NCI-H146 (cell line): ENCODE data around the gene SEC31B.

Source experiments
- DNase-seq: peaks from one replicate; lab custom pipeline; 2025; lab: John Stamatoyannopoulos, UW

The SEC31B gene

DNA sequence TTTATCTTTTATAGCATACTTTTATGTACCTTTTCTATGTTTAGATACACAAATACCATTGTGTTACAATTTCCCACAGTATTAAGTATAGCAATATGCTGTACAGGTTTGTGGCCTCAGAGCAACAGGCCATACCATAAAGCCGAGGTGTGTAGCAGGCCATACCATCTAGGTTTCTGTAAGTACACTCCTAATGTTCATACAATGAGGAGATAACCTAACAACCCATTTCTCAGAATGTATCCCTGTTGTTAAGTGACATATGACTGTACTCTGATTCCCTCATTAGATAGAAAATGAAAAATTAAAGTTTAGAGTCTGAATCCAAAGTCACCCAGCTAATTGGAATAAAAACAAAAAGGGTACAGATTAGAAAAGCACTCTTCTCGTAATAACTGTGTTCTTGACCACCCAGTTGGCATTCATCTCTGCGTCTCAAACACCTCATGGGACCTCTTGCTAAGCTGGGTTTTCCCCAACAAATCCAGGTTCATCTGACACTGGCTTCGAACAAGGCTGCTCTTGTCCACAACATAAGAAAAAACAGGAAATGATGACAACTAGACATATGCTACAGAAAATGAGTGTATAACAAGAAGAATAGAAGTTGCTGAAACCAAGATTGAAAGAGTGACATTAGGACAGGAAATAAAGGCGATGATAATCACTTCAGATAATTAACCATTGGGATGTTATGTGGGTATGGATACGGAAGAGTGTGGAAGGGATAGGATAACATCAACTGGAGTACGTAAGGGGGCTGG is 8.6 kb upstream of the SEC31B start:
- DNase-seq = no peak

DNA sequence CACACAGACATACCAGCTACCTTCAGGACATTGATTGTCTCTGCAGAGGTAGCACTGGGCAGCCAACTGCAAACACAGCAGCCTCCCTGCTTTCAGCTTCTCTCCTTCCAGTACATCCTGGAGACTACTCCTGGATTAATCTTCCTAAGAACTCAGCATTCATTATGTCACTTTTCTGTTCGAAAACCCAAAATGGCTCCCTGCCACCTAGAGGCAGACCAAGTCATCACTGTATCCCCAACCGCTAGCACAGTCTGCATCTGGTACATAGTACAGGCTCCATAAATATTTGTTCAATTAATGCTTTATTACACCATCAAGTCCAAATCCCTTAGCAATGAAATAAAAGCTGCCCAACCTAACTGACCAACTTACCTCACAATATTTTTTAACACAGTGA is 5.0 kb upstream of the SEC31B start:
- no peak for DNase-seq

DNA sequence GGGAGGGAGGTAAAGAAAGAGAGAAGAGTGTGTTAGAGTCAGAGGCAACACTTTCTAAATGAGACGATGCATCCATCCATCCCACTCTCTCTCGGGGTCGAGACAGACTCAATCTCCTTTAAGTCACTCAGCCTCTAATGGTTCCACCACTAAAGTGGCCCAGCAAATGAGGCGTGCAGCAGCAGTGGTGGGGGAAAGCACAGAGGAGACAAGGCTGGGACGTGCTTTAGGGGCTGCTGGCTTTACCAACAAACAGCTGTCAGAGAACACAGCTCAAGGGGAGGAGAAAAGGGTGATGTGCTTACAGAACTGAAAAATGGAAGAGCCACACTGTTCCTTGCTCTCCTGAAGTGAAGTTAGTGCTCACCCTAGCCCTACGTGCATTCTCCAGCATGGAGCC is 4.5 kb upstream of the SEC31B start:
- no peak for DNase-seq

DNA sequence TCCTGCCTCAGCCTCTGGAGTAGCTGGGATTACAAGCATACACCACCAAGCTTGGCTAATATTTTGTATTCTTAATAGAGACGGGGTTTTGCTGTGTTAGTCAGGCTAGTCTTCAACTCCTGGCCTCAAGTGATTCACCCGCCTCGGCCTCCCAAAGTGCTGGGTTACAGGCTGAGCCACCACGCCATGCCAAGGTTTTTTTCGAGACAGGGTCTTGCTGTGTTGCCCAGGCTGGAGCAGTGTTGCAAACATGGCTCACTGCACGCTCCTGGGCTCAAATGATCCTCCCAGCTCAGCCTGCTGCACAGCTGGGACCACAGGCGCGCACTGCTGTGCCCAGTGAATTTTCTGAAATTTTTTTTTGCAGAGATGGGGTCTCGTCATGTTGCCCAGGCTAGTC is 3.3 kb upstream of the SEC31B start:
- no peak for DNase-seq

DNA sequence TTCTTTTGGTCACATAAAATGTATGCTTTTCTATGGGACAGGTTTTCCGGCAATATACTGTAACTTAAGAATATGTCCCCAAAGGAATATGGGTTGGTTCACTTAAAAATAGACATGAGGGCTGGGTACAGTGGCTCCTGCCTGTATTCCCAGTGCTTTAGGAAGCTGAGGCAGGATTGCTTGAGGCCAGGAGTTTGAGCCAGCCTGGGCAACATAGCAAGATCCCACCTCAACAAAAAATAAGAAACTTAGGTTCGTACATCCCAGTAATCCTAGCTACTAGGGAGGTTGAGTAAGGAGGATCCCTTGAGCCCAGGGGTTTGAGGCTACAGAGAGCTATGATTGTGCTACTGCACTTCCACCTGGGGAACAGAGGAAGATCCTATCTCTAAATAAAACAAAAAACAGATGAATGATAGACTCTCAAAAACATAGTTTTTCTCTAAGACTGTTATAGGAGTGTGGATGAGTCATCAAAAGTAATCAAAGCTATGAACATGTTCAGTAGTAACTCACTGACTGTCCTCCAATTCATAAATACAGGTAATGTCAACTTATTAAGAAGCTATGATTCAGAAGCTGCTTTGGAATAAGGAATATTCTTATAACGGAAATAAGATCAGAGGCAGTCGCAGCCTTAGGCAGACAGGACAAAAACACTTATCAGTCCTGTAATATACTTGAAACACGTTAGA is 2.6 kb upstream of the SEC31B start:
- DNase-seq = no peak

DNA sequence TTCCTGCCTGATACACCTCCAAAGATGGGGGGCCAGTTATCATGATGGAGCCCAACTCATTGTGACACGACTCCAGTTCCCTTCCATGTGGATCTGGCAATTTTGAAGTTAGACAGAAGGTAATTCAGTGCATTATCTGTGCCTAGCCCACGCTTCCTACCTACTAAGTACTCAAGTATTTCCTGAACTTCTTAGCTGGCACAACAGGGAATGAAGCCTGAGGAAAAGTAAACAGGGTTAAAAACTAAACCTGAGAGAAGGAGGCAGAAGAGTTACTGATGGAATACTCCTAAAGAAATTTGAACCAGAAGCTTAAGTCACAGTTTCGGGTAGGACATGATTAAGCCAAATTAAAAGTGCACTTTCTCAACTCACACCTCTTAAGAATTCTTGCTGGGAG is 1.1 kb upstream of the SEC31B start:
- no peak for DNase-seq

DNA sequence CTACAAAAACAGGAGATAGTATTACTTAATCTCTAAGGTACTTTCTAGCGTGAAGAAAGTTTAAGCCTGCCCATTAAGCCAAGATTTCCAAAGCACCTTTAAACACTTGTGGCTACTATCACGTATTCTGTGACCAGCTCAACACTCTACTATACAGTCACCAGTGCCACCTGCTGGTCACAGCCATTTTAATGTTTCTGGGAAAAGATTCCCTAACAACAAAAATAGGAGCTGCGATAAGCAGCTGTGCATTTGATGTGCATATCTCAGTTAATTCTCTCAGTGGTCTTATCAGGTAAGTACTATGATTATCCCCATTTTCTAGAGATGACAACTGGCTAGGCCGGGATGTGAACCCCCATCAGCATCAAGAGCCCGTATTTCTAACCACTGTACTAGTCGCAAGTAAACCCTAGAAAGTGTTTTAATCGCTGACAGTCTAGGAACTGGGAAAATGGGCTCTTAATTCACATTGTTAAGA is 860 bp downstream of the SEC31B start:
- peak; percentile 38 for DNase-seq

DNA sequence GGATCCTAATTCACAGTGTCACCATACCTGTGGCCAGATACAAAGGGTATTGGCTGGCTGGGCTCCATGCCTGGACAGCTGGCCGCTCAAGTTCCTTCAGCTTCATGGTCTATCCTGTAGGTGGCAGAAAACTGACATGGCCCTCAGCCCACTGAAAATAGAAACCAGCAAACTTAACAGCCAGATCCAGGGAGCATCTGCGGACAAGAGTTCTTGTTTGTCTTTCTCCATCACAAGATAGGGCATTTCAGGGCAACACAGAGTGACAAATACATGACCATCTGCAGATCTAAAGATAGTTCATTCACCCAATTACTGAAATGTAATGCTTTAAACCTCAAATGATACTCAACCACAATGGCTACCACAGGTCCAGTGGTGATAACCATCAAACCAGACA is 2.8 kb downstream of the SEC31B start:
- peak; percentile 48 for DNase-seq

DNA sequence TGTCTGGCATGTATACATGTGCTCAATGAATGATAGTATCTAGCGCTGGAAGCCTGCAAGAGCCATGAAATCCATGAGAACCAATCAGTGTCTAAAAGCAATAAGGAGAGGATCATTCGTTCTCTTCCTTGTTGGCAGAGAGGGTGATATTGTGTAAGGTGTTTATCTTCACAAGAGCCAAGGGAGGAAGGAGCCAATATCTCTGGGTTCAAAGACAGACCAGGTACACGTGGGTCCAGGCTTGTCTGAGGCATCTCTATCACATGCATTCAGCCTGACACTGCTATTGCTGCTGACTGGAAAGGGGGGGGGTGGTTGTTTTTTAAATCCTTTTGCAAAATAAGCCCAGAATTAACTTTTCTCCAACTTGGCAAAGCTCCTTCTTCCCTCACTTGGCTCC is 4.0 kb downstream of the SEC31B start:
- no peak for DNase-seq

DNA sequence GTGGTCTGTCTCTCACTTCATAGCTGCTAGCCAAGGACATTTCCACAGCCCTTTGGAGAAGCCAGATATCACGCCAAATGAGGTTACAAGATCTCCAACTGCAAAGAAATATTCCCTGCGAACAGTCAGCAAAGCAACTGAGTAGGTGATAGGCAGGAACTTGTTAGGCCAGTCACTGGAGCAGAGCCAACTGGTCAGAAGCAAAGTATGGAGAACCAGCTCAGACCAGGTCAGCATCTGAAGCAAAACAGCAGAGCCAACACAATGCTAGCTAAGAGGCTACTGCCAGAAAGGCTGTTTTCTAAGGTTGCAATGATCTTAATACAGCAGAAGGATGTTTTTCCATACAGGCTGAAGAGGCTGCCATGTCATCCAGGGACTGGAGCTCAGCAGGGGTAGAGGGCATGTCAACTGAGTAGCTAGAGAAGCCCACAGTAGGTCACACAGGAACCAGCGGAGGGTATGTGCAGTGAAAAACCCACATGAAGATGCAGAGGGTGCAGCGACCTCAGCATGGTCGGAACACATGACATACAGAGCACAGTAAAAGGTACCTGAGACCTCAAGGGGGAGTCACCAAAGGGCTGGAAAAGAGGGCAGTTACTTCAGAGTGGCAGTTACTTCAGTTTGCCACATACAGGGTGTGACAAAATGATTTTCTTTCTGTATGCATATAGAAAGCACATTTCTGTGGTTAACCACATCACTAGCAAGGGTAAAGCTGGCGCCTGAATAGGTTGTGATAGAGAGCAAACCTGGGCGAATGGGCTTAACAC is 8.9 kb downstream of the SEC31B start:
- DNase-seq = no peak

DNA sequence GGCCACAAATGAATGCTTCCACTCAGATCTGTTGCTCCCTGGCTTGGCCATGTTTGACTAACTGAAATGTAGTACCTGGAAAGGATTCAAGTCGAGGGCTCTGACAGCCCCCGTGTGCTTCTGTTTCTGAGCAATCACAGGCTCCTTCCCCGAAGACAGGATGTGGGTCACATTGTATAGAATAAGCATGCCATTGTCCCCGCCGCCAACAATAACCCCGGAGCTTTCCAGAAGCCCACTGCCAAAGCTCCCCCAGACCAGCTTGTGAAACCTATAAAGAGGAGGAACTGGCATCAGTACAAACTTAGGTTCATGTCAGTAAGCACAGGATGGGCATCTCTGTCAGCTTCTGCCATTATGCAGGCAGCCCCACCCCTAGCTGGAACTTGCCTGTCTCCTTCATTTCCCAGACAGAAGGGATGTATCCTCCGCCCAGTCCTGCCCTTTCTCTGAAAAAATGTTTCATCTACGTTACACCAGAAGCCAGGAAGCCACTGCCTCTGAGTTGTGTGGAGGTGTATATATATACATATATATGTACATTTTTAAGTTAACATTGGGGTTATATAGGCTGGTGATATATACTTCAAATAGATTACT is 10.3 kb downstream of the SEC31B start:
- DNase-seq = no peak

DNA sequence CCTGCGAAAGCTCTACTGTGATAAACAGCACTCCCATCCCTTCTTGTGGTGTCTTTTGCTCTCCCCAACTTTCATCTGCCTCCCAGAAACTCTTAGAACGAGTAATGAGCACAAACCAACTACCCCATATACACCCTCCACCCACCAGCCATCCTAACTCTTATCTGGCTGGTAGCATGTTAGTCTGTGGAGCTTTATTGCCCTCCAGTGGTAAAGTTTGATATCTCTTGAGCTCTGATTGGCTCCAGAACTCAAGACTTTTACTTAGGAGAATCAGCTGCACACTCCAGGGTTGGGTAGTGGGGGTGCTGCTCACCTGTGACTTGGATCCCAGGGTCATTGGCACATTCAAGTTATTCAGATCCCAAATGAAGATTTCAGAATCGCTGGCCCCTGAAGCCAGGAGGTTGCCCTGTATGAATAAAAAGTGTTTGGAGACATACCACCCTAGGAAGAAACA is 10.9 kb downstream of the SEC31B start:
- peak; percentile 40 for DNase-seq

DNA sequence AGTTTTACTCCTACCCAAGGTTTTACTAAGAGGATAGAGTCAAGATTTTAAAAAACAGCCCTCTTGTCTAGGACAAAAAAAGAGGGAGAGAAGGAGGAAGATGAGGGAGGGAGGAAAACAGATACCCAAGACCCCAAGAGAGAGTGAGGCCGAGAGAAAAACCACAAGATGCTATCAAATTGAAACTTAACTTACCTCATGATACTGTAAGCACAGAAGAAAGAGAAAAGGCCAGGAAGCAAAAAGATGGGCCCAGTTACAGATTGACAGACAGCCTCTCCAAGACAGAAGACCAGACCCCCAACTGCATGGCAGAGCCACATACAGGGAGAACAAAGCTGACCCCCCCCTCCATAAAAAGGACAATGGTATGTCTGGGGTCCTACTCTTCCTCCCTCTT is 11.4 kb downstream of the SEC31B start:
- no peak for DNase-seq

DNA sequence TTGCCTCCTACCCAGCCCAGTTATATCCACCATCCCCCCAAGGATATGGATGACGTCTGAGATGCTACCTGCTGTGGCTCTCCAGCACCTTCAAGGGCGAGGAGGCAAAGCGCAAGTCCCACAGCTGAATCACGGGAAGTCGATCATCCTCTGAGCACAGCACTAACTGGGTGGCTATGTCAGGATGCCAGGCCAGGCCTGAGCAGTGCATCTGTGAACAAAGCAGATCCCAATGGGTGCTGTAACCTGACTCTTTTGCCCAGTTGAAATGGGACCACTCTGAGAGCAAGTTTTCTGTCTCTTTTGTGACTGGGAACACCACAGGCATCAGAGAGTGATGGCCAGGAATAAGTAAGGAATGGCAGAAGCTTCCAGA is 12.3 kb downstream of the SEC31B start:
- no peak for DNase-seq

DNA sequence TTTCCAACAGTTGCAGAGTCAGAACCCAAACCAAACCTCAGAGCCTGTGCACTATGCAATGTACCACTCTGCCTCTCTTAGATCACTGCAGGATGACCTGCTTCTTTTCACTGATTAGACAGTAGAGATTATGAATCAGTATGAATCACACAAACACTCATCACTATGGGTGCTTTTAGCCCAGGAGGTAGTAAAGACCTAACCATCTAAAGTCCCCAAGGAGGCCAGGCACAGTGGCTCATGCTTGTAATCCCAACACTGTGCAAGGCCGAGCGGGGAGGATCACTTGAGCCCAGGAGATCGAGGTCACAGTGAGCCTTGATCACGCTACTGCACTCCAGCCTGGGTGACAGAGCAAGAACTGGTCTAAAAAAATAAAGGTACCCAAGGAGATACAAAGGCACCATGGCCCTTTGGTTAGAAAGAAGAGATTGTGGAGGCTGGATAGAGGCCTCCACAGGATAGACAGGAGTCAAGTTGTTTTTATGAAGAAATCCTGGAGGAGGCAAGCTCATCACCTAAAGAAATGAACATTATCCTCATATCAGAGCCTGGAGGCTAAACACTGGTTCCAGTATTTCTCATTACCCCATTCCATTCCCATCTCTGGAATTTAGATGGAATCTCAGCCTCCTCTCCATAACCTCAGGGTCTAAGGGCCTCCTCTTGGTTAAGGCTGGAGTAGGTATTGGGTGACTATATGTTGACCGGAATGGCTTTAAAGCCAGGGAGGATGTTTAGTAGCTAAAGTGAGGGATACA is 12.9 kb downstream of the SEC31B start:
- no peak for DNase-seq

DNA sequence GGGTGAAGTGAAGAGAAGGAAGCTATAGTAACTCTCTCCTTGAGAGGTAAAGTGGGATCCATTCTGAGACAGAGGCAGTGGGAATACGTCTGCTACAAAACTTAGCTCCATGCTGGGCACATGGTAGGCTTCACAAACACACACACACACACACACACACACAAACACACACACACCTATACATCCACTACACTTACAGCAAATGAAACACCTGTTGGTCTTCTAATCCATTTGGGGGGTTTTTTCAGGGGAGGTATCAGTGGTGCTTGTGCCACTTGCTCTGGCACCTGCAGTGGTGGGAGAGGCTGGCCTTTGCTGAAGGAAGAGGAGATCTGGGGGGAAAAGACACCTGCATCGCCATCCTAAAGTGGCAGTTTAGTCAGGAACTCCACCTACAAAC is 14.5 kb downstream of the SEC31B start:
- no peak for DNase-seq

DNA sequence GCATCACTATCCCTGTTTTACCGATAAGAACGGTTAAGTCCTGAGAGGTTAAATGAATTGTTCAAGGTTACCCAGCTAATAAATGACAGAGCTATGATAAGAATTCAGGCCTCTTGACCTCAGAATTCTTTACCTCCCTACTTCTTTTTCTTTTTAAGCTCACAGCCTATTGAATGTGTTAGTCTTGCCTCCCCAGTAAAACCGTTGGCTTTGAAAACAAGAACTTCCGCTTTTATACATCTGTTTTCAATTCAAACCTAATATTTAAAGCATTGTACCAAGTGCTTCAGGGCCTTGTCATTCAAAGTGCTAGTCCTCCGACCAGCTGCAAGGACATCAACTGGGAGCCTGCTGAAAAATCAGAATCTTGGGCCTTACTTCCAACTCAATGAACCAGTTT is 15.6 kb downstream of the SEC31B start:
- no peak for DNase-seq

DNA sequence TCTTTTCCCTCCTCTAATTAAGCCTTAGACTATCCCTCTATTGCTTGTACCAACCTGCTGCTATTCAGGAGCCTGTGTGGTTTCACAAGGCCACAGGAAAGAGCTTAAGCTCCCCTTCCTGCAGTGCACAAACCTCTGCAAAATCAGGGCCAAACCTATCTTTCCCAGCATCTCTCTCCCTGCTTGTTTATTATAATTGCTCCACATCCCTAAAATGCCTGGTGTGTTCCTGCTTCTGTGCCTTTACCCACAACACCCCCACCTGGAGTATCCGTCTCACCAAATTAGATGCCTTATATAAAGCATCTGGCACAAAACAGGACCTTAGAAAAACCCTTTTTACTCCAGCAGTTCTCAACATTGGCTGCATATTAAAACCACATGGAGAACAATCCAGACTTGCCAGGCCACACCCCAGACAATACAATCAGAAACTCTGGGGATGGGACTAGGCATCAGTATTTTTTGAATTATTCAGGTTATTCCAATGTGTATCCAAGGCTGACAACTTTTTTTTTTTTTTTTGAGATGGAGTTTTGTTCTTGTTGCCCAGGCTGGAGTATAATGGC is 16.7 kb downstream of the SEC31B start:
- DNase-seq = no peak

DNA sequence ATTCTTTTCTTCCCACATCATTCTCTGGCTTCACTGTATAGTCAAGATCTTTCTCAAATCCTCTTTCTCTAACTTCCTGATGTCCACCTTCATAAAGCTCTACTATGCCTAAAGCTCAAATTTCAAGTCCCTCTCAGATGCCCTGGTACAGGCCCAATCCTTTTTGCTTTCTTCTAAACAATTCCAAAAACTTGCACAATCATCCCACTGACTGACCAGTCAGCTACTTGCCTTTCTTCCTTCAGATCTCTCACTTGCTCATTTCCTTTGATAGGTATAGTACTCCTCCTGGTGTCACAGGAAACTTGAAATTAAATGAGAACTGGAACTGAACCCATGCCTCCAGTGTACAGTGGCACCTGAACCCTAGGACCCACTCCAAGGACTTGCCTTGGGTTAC is 18.2 kb downstream of the SEC31B start:
- DNase-seq = no peak

DNA sequence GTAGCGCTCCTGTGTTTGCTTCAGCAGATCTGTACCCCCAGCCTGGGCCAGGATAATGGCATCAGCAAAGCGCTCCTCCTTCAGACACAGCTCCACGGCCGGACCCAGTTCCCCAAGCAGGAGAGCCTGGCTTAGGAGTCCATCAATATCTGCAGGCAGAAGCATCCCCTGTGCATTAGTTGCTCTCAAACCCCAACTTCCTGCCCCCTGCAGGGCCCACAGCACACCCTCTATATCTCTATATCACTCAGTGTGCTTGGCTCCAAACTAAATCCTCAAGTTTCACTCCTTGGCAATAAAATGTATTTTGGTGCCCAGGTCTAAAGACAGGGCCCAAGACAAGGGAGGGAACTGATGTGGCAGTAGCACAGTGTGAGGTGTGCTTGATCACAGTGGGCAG is 21.6 kb downstream of the SEC31B start:
- DNase-seq = no peak

DNA sequence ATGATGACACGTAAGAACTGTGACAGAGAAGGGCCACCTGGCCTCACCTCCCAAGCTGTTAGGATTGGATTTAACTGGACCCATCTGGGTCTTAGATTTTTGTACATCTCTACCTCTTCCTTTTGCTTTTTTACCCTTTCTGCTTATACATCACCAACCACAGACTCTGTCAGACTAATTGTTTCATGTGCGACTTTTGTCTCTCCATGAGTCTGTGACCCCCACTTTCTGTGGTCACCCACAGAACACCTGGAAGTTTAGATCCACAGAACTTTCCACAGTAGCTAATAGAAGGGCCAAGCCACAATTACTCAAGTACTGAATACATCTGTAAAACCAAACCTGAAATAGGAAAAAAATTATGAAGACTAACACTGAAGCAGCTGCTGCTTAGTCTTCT is 23.1 kb downstream of the SEC31B start:
- no peak for DNase-seq
